HL-60 (cell line): ENCODE results near the gene NIN.
A peak's percentile ranks its signal among the peaks of the same experiment; 100 is the strongest.

ENCODE experiments used
- DNase-seq, 2 experiments: peaks; one replicate each; pipeline ENCODE4 v3.0.0-alpha.2; 2010 to 2020; ENCODE audit warnings: low read depth in 1 of 2, low spot score in 1 of 2
- H3K27ac ChIP-seq: fragments of 250-450 bp; sonication (Bioruptor Pico); replicated peaks from 2 replicates; pipeline ENCODE4 v1.5.1; 2020; ENCODE audit warnings: mild to moderate bottlenecking, moderate library complexity
- H3K27me3 ChIP-seq: fragments of 250-450 bp; sonication (Bioruptor Pico); 2 replicates; pipeline ENCODE4 v1.5.1; 2021; ENCODE audit warnings: mild to moderate bottlenecking, moderate library complexity; ENCODE audit not compliant: insufficient read depth, poor library complexity, severe bottlenecking
- H3K4me3 ChIP-seq: replicated peaks from 2 replicates; pipeline ENCODE4 v1.5.1; 2011; ENCODE audit warnings: mild to moderate bottlenecking, control low read depth, low read length; ENCODE audit not compliant: insufficient read depth
- CTCF ChIP-seq: IDR thresholded peaks from one replicate; pipeline ENCODE4 v1.5.1; 2011; ENCODE audit warnings: low read length, control low read depth, inconsistent platforms; ENCODE audit not compliant: insufficient read depth
- GABPA ChIP-seq: IDR thresholded peaks from 2 replicates; pipeline ENCODE4 v1.6.1; 2012; ENCODE audit warnings: low read depth
- POLR2AphosphoS5 ChIP-seq: IDR thresholded peaks from 2 replicates; pipeline ENCODE4 v1.6.1; 2012; ENCODE audit warnings: low read depth
- SPI1 ChIP-seq: IDR thresholded peaks from 2 replicates; pipeline ENCODE4 v1.6.1; 2012; ENCODE audit warnings: low read depth, mild to moderate bottlenecking, borderline replicate concordance
- TF ChIP-seq, protein P1 (sequence below): IDR thresholded peaks from 2 replicates; pipeline ENCODE4 v1.6.1; 2012; ENCODE audit warnings: low read depth; ENCODE audit not compliant: insufficient replicate concordance

Gene NIN

GRCh38 chr14:50856660-50857059 is 25.7 kb upstream of the NIN start:
- DNase-seq, result no peak
- H3K27ac ChIP-seq, result no peak overlapping the region
- TF ChIP-seq, protein P1, sequence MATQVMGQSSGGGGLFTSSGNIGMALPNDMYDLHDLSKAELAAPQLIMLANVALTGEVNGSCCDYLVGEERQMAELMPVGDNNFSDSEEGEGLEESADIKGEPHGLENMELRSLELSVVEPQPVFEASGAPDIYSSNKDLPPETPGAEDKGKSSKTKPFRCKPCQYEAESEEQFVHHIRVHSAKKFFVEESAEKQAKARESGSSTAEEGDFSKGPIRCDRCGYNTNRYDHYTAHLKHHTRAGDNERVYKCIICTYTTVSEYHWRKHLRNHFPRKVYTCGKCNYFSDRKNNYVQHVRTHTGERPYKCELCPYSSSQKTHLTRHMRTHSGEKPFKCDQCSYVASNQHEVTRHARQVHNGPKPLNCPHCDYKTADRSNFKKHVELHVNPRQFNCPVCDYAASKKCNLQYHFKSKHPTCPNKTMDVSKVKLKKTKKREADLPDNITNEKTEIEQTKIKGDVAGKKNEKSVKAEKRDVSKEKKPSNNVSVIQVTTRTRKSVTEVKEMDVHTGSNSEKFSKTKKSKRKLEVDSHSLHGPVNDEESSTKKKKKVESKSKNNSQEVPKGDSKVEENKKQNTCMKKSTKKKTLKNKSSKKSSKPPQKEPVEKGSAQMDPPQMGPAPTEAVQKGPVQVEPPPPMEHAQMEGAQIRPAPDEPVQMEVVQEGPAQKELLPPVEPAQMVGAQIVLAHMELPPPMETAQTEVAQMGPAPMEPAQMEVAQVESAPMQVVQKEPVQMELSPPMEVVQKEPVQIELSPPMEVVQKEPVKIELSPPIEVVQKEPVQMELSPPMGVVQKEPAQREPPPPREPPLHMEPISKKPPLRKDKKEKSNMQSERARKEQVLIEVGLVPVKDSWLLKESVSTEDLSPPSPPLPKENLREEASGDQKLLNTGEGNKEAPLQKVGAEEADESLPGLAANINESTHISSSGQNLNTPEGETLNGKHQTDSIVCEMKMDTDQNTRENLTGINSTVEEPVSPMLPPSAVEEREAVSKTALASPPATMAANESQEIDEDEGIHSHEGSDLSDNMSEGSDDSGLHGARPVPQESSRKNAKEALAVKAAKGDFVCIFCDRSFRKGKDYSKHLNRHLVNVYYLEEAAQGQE, result no peak
- TF ChIP-seq GABPA, result no peak
- no peak for TF ChIP-seq SPI1
- no peak overlapping the region for H3K4me3 ChIP-seq
- H3K27me3 ChIP-seq, result no peaks in the 10 kb centered on the region

- TF ChIP-seq, protein P1, result no peak
- TF ChIP-seq GABPA, result no peak
- TF ChIP-seq CTCF, result no peak
- TF ChIP-seq POLR2AphosphoS5, result no peak
- no peak for TF ChIP-seq SPI1
Observed at GRCh38 chr14:50855558-50855957, 24.6 kb upstream of the NIN start.

DNA sequence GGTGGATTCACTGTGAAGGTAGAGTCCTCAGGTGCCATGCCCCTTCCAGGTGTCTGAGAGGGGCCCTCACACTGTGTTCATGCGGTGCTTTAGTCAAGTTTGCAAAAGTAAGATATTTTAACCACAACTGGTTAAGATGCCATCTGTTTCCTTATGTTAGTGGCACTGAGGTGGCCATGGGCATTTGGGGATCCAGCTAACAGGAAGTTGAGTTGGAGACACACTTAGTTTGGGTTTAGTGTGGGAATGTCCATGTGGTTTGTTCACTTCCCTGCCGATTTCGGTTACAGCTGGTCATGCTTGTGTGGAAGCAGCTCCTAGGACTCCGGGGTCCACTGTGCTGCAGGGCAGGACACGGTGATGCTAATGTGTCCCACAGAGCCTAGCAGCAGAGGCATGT is 23.6 kb upstream of the NIN start:
- Histone ChIP-seq H3K4me3 (no peak overlapping the region), H3K27ac (peak overlapping the region; percentile 22; the same call in 1 of the 2 replicates), H3K27me3 (no peaks in the 10 kb centered on the region)
- peak; percentile 15 to 50 for DNase-seq
- no peak for TF ChIP-seq CTCF
- TF ChIP-seq SPI1, result peak; percentile 49; the same call in 1 of the 2 replicates
- TF ChIP-seq POLR2AphosphoS5, result peak; percentile 74

More at GRCh38 chr14:50855558-50855957, 24.6 kb upstream of the NIN start:
- H3K27me3 ChIP-seq, result no peaks in the 10 kb centered on the region
- no peak overlapping the region for H3K4me3 ChIP-seq
- DNase-seq, result no peak
- H3K27ac ChIP-seq, result no peak overlapping the region

GRCh38 chr14:50853891-50854290 is 22.9 kb upstream of the NIN start:
- TF ChIP-seq CTCF, result no peak
- TF ChIP-seq SPI1, result no peak
- TF ChIP-seq, protein P1, result no peak
- no peak for TF ChIP-seq GABPA
- no peak for TF ChIP-seq POLR2AphosphoS5
- Histone ChIP-seq H3K27me3 (no peaks in the 10 kb centered on the region), H3K4me3 (no peak overlapping the region), H3K27ac (no peak overlapping the region)
- DNase-seq, result no peak
